GM12891 (cell line): ENCODE measurements around the gene KCNQ1OT1.

Source experiments
- DNase-seq: peaks from one replicate; pipeline ENCODE4 v3.0.0; 2011; ENCODE audit warnings: low spot score; ENCODE audit not compliant: insufficient read length
- FAIRE-seq: peaks from 2 replicates; lab custom pipeline; 2011; peaks lifted over from hg19 to GRCh38; lab: Jason Lieb, UNC
- PAX5 ChIP-seq: IDR thresholded peaks from 2 replicates; pipeline ENCODE4 v1.6.1; 2011; ENCODE audit warnings: low read length, moderate library complexity, mild to moderate bottlenecking; ENCODE audit not compliant: insufficient read depth, severe bottlenecking
- POLR2A ChIP-seq: IDR thresholded peaks from 2 replicates; pipeline ENCODE4 v1.6.1; 2011; ENCODE audit warnings: low read depth, low read length, control low read depth
- POLR2AphosphoS5 ChIP-seq: IDR thresholded peaks from 2 replicates; pipeline ENCODE4 v1.6.1; 2011; ENCODE audit warnings: low read depth, low read length, control low read depth
- POU2F2 ChIP-seq: IDR thresholded peaks from 2 replicates; pipeline ENCODE4 v1.6.1; 2011; ENCODE audit warnings: low read depth, mild to moderate bottlenecking, control low read depth, low read length, moderate library complexity
- SPI1 ChIP-seq: IDR thresholded peaks from 2 replicates; pipeline ENCODE4 v1.6.1; 2011; ENCODE audit warnings: low read depth, low read length, control low read depth
- TAF1 ChIP-seq: IDR thresholded peaks from 2 replicates; pipeline ENCODE4 v1.6.1; 2011; ENCODE audit warnings: low read depth, low read length, control low read depth

KCNQ1OT1 gene

GRCh38 chr11:2579315-2580060 is 120.3 kb downstream of the KCNQ1OT1 start:
- no peak for DNase-seq
- no peak for FAIRE-seq
- TF ChIP-seq POU2F2 (no peak), POLR2AphosphoS5 (no peak), SPI1 (no peak), POLR2A (no peak), PAX5 (no peak), TAF1 (no peak)

DNA sequence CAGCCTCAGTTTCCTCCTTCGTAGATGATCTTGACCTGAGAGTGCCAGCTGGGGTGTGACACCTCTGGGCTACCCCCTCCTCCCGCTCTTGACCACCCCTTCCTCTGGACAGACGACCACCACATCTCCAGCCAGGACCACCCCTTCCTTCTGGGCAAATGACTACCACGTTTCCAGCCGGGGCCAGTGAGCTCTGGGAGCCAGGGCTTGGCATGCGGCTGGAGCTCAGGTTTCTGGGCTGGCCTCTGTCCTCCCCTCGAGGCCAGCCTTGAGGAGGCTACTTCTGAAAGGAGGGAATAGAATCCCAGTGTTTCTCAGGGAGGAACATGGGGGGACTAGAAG is 120.9 kb downstream of the KCNQ1OT1 start:
- no peak for TF ChIP-seq TAF1
- TF ChIP-seq POU2F2: no peak
- no peak for TF ChIP-seq POLR2A
- no peak for TF ChIP-seq PAX5
- no peak for DNase-seq
- no peak for FAIRE-seq

- DNase-seq: no peak
- TF ChIP-seq POLR2AphosphoS5: no peak
- no peak for TF ChIP-seq POU2F2
- TF ChIP-seq SPI1: no peak
- no peak for TF ChIP-seq POLR2A
- TF ChIP-seq PAX5: no peak
- no peak for TF ChIP-seq TAF1
- FAIRE-seq: no peak
These were observed 121.5 kb downstream of the KCNQ1OT1 start for GRCh38 chr11:2577991-2578928.

GRCh38 chr11:2577031-2577990 is 122.5 kb downstream of the KCNQ1OT1 start:
- no peak for DNase-seq
- FAIRE-seq: no peak
- TF ChIP-seq TAF1: no peak

DNA sequence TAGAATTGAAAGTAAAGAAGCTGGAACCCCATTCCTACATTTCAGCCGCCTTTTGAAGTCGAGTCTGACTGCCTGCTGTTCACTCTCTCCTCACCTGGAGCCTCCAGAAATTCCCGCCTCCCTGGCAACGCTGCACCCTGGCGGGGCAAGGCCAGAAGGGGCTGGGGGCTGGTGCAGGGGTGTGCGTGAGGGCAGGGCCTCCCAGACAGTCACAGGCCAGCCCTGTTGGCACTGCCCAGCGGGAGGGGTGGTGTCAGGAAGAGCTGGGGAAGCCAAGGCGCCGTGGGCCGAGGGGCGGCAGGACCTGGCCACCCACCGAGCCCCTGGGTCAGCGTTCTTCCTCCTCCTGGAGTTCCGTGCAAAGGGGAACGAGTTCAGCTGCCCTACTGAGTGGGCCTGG is 123.2 kb downstream of the KCNQ1OT1 start:
- TF ChIP-seq TAF1: no peak
- TF ChIP-seq POLR2A: no peak
- no peak for TF ChIP-seq POLR2AphosphoS5
- no peak for TF ChIP-seq POU2F2
- TF ChIP-seq SPI1: no peak
- no peak for TF ChIP-seq PAX5
- no peak for FAIRE-seq
- no peak for DNase-seq

GRCh38 chr11:2576111-2576510 is 123.7 kb downstream of the KCNQ1OT1 start:
- TF ChIP-seq POLR2A (no peak), PAX5 (no peak), TAF1 (no peak), POU2F2 (no peak), SPI1 (no peak), POLR2AphosphoS5 (no peak)
- no peak for DNase-seq

DNA sequence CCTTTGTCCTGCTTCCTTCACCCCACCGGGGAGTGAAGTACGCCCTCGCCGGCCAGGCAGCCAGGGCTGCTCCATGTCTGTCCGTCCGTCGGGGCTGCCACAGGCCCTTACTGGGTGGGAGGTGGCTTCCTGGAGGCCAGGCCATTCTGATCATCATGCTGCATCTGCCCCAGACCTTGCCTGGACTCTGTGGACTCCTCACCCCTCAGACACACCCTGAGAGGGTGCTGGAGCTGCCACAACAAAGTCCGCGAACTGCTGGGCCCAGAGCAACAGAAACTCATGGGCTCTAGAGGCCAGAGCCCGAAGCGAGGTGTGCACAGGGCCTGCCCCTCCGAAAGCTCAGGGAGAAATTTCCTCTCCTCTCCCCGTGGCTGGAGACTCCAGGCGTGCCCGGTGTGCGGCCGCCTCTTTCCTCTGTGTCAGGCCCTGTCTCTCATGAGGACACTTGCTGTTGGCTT is 124.2 kb downstream of the KCNQ1OT1 start:
- FAIRE-seq (no peak), DNase-seq (no peak)
- no peak for TF ChIP-seq PAX5
- TF ChIP-seq POLR2A: no peak
- TF ChIP-seq TAF1: no peak
- TF ChIP-seq POLR2AphosphoS5: no peak
- no peak for TF ChIP-seq SPI1
- TF ChIP-seq POU2F2: no peak

More at GRCh38 chr11:2576111-2576510, 123.7 kb downstream of the KCNQ1OT1 start:
- no peak for FAIRE-seq

GRCh38 chr11:2574553-2575535 is 125.0 kb downstream of the KCNQ1OT1 start:
- no peak for FAIRE-seq
- no peak for DNase-seq

More at GRCh38 chr11:2574553-2575535, 125.0 kb downstream of the KCNQ1OT1 start:
- no peak for TF ChIP-seq PAX5
- TF ChIP-seq POU2F2: no peak
- no peak for TF ChIP-seq POLR2AphosphoS5
- TF ChIP-seq POLR2A: no peak
- TF ChIP-seq SPI1: no peak
- TF ChIP-seq TAF1: no peak
